Skeletal muscle cell (primary cell): Measurements from ENCODE around the gene TMEM273.

ENCODE experiments used
- DNase-seq: peaks from one replicate; pipeline ENCODE4 v3.0.0-alpha.2; 2010; ENCODE audit warnings: low read depth
- H3K4me3 ChIP-seq: 2 replicates; pipeline ENCODE4 v1.5.1; 2011; ENCODE audit warnings: low read depth, mild to moderate bottlenecking, control low read depth, low read length, moderate library complexity

Gene TMEM273

GRCh38 chr10:49167425-49168170, 20.6 kb downstream of the TMEM273 start:
- no peak for DNase-seq

DNA sequence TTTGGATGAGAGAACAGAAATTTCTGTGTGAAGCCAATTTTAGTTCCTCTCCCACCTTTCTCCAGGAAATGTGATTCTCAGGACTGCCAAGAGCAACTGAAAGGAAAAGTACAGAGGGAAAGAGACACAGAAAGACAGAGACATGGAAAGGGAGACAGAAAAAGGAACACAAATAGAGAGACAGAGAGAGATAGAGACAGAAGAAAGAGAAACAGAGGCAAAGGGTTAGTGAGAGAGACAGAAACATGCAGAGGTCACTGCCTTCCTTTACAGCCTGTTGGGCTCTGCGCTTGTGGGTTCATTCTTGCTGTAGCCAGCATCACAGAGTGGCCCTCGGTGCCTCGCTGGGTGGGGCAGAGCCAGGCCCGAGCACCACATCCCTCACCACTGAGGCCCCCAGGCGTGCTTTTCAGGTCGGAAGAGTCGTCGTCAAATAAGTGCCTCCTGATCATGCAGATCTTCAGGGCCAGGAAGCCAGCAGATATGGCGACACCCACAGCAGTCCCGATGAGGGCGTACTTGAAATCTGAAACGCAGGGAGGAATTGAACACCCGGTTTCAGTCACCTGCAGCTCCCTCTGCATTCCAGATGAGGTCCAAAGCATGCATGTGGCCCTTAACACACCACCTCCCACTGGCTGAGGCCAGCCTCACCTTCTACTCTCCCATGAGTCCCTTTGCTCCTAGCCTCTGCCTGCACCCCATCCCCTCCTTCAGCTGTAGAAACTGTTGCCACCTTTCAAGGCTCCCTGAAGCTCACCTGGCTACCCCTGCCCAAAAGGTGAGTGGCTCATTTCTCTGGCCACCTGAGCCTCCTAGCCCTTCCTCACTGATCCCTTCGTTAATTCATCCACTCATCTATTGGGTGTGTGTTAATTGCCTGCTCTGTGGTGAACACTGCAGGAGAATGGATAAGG, 21.4 kb downstream of the TMEM273 start:
- H3K4me3 ChIP-seq: no peak overlapping the region
- no peak for DNase-seq

More at GRCh38 chr10:49167425-49168170, 20.6 kb downstream of the TMEM273 start:
- H3K4me3 ChIP-seq: no peak overlapping the region

DNA sequence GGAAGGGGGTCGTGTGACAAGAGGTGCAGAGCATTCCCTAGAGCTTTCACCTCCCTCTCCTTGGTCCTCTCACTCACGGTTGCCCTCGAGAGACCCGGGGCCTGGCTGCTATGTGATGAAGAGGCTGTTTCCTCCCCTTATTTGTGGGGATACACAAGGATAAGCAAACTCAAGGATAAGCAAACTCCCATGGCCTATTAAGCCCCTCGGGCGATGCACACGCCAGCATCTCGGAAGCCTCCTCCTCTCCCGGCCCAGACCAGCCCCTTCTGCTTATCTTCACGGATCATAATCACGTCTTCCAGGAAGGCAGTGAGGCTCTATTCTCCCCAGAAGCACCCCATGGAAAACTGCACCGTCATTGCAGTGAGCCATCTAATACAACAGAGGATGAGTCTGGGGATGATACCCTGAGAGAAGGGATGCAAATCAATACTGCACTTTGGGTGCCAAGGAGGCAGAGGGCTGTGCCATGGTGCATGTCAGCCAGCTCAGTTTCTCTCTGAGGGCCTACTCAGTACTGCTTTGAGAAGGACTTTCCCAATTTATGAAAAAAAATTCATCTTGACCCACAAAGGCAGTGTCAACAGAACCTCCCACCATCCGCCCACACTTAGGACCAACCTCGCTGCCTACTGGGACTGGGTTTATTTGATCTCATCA, 22.2 kb downstream of the TMEM273 start:
- no peak for DNase-seq
- H3K4me3 ChIP-seq: no peak overlapping the region

GRCh38 chr10:49165259-49165658, 22.9 kb downstream of the TMEM273 start:
- no peak overlapping the region for H3K4me3 ChIP-seq
- DNase-seq: no peak

GRCh38 chr10:49164559-49165188, 23.5 kb downstream of the TMEM273 start:
- no peak overlapping the region for H3K4me3 ChIP-seq
- DNase-seq: no peak

- DNase-seq: peak; percentile 47
- H3K4me3 ChIP-seq: no peak overlapping the region
Measured at GRCh38 chr10:49163741-49164140, 24.4 kb downstream of the TMEM273 start.

GRCh38 chr10:49162761-49163310, 25.4 kb downstream of the TMEM273 start:
- DNase-seq: no peak
- H3K4me3 ChIP-seq: no peak overlapping the region

- no peak for DNase-seq
- H3K4me3 ChIP-seq: no peak overlapping the region
Measured at GRCh38 chr10:49162063-49162462, 26.1 kb downstream of the TMEM273 start.

GRCh38 chr10:49161411-49161997, 26.7 kb downstream of the TMEM273 start:
- no peak for DNase-seq
- no peak overlapping the region for H3K4me3 ChIP-seq

DNA sequence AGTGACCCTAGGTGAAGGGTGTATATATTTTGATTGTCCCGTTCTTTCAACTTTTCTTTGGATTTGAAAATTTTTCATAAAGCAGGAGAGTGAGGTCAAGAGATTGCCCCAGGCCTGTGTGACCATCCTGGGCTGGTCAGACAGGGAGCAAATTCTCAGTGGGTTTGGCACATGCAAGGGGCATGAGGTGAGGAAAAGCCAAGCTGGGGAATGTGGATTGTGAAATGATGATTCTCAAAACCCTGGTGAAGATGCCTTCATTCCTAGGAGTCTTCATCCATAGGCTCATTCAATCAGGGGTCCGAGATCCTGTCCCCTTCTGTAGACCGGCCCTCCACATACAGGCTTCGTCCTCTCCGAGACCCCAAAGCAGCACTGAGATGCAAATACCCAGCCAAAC, 27.4 kb downstream of the TMEM273 start:
- DNase-seq: no peak
- no peak overlapping the region for H3K4me3 ChIP-seq

DNA sequence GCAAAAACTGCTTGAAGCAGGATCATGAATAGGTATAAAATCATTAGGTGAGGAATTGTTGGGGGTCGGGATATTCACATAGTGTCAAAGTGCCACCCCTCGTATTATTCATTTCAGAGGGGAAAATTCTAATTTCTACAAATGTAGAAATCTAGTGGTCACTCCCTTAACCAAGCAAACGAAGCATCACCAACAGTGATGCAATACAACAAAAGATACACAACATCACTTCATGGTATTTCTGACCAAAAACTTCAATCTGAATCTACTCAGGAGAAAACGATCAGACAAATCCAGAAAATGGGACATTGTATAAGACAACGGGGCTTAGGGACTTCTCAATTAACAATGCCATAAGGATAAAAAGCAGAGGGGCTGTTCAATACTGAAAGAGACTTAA, 28.1 kb downstream of the TMEM273 start:
- DNase-seq: no peak
- H3K4me3 ChIP-seq: no peak overlapping the region

DNA sequence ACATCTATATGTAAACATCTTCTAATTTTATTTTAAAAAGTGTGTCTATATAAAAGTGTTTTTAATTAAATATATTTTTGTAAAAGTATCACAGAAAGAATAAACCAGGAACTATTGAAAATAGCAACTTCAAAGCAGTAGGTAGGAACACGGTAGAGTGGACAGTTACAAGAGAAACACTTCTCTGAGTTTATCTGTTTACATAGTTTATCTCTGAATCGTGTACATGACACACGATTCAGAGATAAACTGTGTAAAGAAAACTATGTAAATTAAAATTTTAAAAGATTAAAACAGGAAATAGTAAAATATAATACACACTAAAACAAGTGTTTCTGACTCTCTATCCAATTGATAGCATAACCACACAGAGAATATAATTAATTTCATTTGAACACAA, 29.3 kb downstream of the TMEM273 start:
- DNase-seq: no peak
- H3K4me3 ChIP-seq: no peak overlapping the region

- no peak overlapping the region for H3K4me3 ChIP-seq
- DNase-seq: no peak
Measured at GRCh38 chr10:49158404-49158803, 29.8 kb downstream of the TMEM273 start.

GRCh38 chr10:49157229-49157628, 31.0 kb downstream of the TMEM273 start:
- H3K4me3 ChIP-seq: no peak overlapping the region
- DNase-seq: no peak

GRCh38 chr10:49154641-49155040, 33.5 kb downstream of the TMEM273 start:
- H3K4me3 ChIP-seq: no peak overlapping the region
- DNase-seq: no peak

DNA sequence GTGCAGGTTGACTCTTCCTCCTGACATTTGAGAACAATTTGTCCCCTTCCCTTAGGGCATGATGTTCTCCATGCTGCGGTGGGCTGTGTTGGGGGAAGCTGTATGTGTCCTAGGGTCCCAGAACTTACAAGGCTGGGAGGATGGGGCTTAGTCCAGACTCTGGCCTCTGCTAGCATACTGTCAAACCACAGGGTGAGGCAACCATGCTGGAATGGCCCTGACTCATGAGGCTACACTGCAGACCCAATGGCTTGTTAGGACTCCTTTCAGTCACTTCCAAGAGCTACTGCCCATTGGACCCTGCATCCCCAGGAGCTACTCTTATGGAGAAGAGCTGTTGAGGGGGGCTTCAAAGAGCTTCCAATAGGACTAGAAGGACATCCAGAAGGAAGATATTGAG, 34.2 kb downstream of the TMEM273 start:
- DNase-seq: no peak
- H3K4me3 ChIP-seq: no peak overlapping the region

GRCh38 chr10:49153115-49153514, 35.1 kb downstream of the TMEM273 start:
- no peak for DNase-seq
- H3K4me3 ChIP-seq: no peak overlapping the region

- DNase-seq: no peak
- no peak overlapping the region for H3K4me3 ChIP-seq
Measured at GRCh38 chr10:49152663-49153062, 35.5 kb downstream of the TMEM273 start.

DNA sequence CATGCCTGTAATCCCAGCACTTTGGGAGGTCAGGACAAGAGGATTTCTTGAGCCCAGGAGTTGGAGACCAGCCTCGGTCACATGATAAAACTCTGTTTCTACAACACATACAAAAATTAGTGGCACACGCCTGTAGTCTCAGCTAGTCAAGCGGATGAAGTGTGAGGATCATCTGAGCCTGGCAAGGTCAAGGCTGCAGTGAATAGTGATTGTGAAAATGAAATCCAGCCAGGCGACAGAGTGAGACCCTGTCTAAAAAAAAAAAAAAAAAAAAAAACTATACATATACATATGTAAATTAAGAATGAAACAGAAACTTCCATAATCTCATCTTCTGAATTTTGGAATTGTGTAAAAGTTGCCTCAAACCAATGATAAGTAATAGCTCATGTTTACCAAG, 36.2 kb downstream of the TMEM273 start:
- DNase-seq: no peak
- no peak overlapping the region for H3K4me3 ChIP-seq
